Tongue (tissue), 2 donors: ENCODE results near the gene GARS1. TPM values are rescaled to one million over a fixed set of nuclear protein-coding genes. Genes with fewer than 3 reads are reported as not detected.

ENCODE experiments used
- DNase-seq: peaks from one replicate; pipeline ENCODE4 v3.0.0-alpha.2; 2015
- total RNA-seq: library from RNA; depleted of rRNA; stranded (reverse); fragments of >200 nt; gene quantifications from one replicate; pipeline ENCODE4 v1.2.3, GENCODE V29; 2014

The GARS1 gene
- total RNA-seq, 1 donor from 2014 or later = 45.3 TPM

DNA sequence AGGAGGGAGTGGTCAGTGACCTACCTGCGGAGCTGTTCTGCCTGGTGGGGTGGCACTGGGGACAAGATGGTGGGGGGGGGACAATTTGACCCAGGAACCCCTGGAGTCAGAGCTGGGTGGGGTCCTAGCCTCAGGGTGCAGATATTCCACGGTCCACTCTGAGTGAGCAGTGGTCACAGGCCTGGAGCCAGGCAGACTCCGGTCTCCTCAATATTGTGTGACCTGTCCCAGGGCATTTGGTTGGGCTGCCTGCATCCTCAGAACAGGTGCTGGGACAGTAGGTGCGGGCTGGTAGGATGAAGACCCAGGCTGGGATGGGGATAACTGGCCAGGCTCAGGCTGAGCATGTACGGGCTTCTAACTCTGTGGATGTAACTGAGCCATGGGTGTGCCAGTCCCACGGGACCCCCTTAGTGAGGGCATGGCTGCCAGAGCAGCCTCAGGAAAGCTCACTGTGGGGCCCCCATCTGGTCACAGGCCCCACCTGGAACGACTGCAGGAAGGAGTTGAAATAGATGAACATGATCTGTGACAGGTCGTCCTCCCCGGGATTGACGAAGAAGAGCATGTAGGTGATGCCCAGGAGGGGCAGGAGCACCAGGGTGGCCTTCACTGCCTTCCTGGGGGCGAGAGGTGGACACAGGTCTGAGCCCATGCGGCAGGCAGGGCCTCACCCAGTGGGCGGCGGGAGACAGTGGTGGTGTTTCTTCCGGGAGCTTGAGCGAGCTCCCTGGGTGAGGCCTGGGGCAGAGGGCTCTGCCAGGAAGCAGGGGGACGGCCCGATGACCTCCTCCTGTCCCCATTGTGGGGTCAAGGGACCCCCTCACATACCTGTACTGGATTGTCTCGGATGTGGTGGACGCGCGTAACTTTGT lies 60.7 kb downstream of the GARS1 start:
- DNase-seq = no peak

- no peak for DNase-seq
Observed at GRCh38 chr7:30656006-30656957, 61.6 kb downstream of the GARS1 start.

GRCh38 chr7:30657131-30657530 lies 62.5 kb downstream of the GARS1 start:
- no peak for DNase-seq

DNA sequence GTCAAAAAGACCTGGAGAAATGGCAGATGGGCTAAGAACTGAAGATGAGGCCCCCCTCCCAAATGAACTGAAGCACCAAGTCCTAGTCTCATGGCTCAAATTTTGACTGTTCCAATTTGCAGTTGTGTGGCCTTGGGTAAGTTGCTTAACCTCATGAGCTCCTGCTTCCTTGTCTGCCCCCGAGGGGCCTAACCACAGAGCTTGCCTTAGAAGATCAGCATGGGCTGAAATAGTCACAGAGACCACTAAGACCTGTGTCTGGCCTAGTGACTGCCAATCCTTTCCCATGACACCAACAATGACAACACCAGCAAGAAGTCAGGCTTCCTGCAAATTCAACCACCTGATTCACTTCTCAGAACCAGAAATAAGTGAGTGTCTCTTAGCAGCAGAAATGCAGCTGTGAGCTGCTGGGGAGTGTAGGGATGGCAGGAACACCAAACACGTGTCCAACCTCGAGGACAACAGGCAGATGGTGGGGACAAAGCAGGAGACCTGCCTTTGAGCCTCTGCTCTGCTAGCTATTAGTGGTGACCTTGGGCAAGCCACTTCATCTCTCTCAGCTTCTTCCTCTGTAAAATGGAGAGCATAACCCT lies 63.9 kb downstream of the GARS1 start:
- no peak for DNase-seq

DNA sequence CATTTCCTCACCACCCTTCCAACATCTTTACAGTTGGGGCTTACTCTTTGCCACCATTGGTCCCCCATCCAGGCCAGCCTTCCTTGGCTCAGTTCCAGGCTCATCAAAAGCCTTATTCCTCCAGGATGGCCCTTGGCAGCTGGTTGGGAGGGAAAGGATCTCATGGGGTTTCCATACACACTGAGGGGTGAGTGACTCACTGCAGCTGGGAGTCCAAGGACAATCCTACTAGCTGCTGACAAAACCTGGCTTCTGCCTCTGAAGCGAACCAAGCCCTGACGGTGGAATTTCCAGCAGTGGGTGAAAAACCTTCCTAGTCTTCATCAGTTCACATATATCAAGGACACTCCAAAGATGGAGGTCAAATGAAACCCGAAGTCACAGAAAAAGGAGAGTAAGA lies 64.6 kb downstream of the GARS1 start:
- DNase-seq = no peak

DNA sequence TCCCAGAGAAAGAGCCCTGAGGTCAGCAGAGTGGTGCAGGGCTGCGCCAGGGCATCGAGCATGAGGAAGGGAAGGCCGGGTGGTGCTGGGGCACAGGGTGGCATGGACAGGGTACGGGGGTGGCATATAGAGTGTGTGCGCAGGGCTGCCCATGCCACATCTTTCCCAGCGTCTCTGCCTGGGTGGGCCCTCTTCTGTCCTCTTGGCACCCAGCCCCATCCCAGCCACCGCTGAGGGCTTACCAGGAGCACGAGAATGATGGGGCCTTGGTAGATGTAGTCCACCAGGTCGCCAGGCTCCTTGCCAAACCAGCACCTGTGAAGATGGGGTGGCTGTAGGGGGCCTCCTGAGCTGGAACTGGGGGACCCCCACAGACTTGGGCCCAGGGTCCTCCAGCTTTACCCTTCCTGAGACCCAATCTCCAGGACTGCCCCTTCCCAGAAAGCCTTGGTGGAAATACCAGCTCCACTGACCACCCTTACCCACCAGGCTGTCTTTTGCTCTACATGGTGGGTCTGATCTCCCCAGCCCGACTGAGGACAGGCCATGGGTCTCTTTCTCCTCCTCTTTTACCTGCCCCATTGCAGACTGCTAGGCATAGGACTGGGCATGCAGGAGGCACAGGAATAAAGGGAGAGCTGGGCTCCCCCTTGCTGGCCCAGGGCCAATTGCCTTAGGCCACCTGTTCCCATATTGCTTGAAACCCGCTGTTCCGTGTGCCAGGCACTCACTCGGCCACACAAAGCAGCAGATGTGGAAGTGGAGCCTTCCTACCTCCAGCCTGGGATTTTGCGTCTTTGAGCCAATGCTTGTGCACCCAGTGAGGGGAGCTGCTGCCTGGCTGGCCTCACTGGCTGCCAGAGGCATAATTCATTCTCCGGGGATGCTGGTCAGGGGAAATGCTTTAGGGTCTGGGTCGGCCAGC lies 65.9 kb downstream of the GARS1 start:
- DNase-seq = peak; percentile 47

GRCh38 chr7:30661926-30662325 lies 67.2 kb downstream of the GARS1 start:
- DNase-seq = no peak

GRCh38 chr7:30662431-30662939 lies 67.8 kb downstream of the GARS1 start:
- no peak for DNase-seq

DNA sequence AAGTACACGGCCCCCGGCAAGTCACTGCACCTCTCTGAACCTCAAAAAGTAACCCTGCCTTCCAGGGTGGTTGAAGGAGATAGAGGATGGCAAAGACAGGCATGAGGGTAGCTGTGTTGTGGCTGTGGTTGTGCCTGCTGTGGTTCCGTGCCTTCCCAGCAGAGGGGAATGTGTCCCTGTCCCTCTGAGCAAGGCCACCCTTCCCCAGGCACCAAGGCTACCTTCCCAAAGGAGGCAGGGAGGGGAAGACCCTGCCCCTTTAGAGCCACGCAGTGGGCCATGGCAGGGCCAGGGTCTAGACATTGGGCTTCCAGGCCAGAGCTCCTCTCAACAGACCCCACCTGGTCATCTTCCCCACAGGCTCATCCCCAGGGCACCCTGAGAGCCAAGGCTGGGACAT lies 68.7 kb downstream of the GARS1 start:
- no peak for DNase-seq

- no peak for DNase-seq
Observed at GRCh38 chr7:30664184-30664885, 69.7 kb downstream of the GARS1 start.

GRCh38 chr7:30665043-30665442 lies 70.4 kb downstream of the GARS1 start:
- DNase-seq = no peak

DNA sequence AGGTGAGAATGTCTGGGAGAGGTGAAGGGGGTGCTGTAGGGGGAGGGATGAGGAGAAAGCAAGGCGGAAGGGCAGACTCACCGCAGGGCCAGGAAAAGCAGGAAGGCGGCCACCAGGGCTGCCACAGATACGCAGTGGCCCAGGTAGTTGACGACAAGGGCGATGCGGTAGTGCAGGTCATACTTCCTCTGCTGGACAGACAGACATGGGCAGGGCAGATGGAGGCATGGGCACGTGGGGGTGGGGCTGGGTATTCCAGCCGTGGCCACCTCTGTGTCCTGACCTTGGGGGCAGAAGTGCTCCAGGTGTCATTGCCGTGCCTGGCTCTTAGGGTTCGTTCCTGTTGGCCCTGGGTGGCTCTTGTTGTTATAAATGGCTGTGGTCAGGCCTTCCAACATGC lies 70.8 kb downstream of the GARS1 start:
- no peak for DNase-seq

GRCh38 chr7:30667172-30667571 lies 72.5 kb downstream of the GARS1 start:
- DNase-seq = no peak

DNA sequence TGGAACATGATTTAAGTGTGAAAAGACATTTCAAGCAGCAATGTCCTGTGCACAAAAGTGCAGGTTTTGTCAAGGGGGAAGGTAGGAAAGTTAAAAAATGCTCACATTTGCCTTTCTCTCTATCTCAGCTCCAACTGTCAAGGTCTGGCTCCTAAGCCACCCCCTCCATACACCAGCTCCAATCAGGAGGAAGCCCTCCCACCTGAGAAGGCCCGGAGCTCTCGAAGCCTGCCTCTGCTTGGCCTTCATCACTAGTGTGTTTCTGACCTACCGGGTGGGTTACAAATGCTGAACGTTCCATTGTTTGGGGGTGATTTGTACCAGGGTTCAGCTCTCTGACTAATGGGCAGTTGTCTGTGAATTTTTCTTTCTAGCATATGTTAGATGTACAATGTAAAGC lies 73.4 kb downstream of the GARS1 start:
- no peak for DNase-seq

- peak; percentile 87 for DNase-seq
Observed at GRCh38 chr7:30671793-30672465, 77.3 kb downstream of the GARS1 start.

GRCh38 chr7:30674420-30674819 lies 79.7 kb downstream of the GARS1 start:
- no peak for DNase-seq

- no peak for DNase-seq
Observed at GRCh38 chr7:30674876-30675275, 80.2 kb downstream of the GARS1 start.

GRCh38 chr7:30678805-30679204 lies 84.1 kb downstream of the GARS1 start:
- no peak for DNase-seq

- DNase-seq = no peak
Observed at GRCh38 chr7:30679664-30680063, 85.0 kb downstream of the GARS1 start.

DNA sequence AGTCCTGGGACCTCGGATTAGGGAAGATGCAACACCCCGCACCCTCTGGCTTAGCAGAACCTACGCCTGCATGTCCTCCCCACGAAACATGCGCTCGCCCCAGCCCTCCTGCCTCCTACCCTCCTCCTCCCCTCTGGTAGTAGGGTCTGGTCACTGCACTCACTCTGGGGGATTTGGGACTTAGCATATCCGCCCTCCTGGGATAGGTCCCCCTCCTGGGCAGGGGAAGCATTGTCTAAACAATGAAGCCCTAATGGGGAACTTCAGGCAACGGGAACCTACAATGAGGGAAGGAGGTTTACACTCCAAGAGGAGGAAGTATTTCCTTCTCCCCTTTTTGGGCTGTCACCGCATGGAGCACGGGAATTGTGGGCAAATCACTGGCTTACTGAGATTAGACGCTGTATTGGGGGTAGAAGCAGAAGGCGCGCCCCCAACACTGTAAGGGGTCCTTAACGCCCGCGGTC lies 86.7 kb downstream of the GARS1 start:
- no peak for DNase-seq
